HepG2 (cell line): ENCODE measurements around the gene FADD. TPM values are rescaled to one million over a fixed set of nuclear protein-coding genes. Genes with fewer than 3 reads are reported as not detected.

Experiments used
- ARNTL ChIP-seq: sonication (generic); formaldehyde crosslinking; IDR thresholded peaks from 2 replicates; pipeline ENCODE4 v1.4.0; 2020; ENCODE audit warnings: mild to moderate bottlenecking, missing genetic modification reagents
- ATF7 ChIP-seq, 2 experiments: fragments of 450-650 bp in 1 of 2; sonication (generic) in 1 of 2; formaldehyde crosslinking in 1 of 2; IDR thresholded peaks; 2 replicates each; pipeline versions ENCODE4 v1.4.0 to v1.6.1; 2016 to 2020; ENCODE audit warnings: antibody characterized with exemption in 1 of 2, mild to moderate bottlenecking in 1 of 2, missing genetic modification reagents in 1 of 2
- ELF1 ChIP-seq: sonication (generic); formaldehyde crosslinking; IDR thresholded peaks from 2 replicates; pipeline ENCODE4 v1.4.0; 2020; ENCODE audit warnings: missing genetic modification reagents
- ELF4 ChIP-seq: sonication (generic); formaldehyde crosslinking; IDR thresholded peaks from 2 replicates; pipeline ENCODE4 v1.5.0; 2020; ENCODE audit warnings: missing genetic modification reagents, mild to moderate bottlenecking, moderate library complexity, borderline replicate concordance
- NFKB2 ChIP-seq: sonication (generic); formaldehyde crosslinking; IDR thresholded peaks from 2 replicates; pipeline ENCODE4 v1.4.0; 2020; ENCODE audit warnings: missing genetic modification reagents, borderline replicate concordance
- SRSF1 ChIP-seq: fragments of 200-400 bp; formaldehyde crosslinking; optimal IDR thresholded peaks from 2 replicates; pipeline ENCODE3; 2017; ENCODE audit warnings: mild to moderate bottlenecking, low read depth, low read length, moderate library complexity
- ZC3H4 ChIP-seq: sonication (generic); formaldehyde crosslinking; IDR thresholded peaks from 2 replicates; pipeline ENCODE4 v1.4.0; 2020; ENCODE audit warnings: missing genetic modification reagents, borderline replicate concordance
- ZFAT ChIP-seq: sonication (generic); formaldehyde crosslinking; conservative IDR thresholded peaks from 2 replicates; pipeline ENCODE4 v1.8.1; 2023; ENCODE audit warnings: missing genetic modification reagents, inconsistent platforms
- polyA plus RNA-seq, 8 experiments: library from polyadenylated mRNA; depleted of rRNA in 3 of 8; stranded (reverse) in 7 of 8; unstranded in 1 of 8; fragments of >200 nt; fragmentation: Illumina TruSeq in 4 of 8; extraction: Trizol in 4 of 8; gene quantifications; 2 replicates each; pipeline versions ENCODE4 v1.2.1 to v1.2.3, GENCODE V29; 2011 to 2016; ENCODE audit warnings: low read depth in 4 of 8, missing spikeins in 1 of 8, mixed read lengths in 1 of 8; ENCODE audit not compliant: insufficient read depth in 1 of 8
- total RNA-seq, 5 experiments: library from RNA; depleted of rRNA; stranded (reverse); fragments of >200 nt; fragmentation: Illumina TruSeq; extraction: Trizol; gene quantifications; 2 replicates each; pipeline ENCODE4 v1.2.3, GENCODE V29; 2016; ENCODE audit warnings: low read depth in 1 of 5
- TF ChIP-seq, protein P1 (sequence below), 2 experiments: fragments of 450-650 bp in 1 of 2; sonication (generic) in 1 of 2; formaldehyde crosslinking in 1 of 2; IDR thresholded peaks; 2 replicates each; pipeline versions ENCODE4 v1.6.1 to v1.8.0; 2016 to 2022; ENCODE audit warnings: antibody characterized with exemption in 1 of 2, mild to moderate bottlenecking in 1 of 2, missing genetic modification reagents in 1 of 2
- TF ChIP-seq, protein P2 (sequence below): sonication (generic); formaldehyde crosslinking; IDR thresholded peaks from 2 replicates; pipeline ENCODE4 v1.4.0; 2020; ENCODE audit warnings: missing genetic modification reagents
- TF ChIP-seq, protein P3 (sequence below): sonication (generic); formaldehyde crosslinking; IDR thresholded peaks from 2 replicates; pipeline ENCODE4 v1.4.0; 2020; ENCODE audit warnings: missing genetic modification reagents, mild to moderate bottlenecking, borderline replicate concordance
- TF ChIP-seq, protein P4 (sequence below): sonication (generic); formaldehyde crosslinking; IDR thresholded peaks from 2 replicates; pipeline ENCODE4 v1.5.0; 2020; ENCODE audit warnings: missing genetic modification reagents

FADD gene
- total and polyA plus RNA-seq, 2 of the 13 experiments (the other 11 are each of a cell fraction or from before 2014, with no cell fraction given): 14.2 to 22.2 TPM

DNA sequence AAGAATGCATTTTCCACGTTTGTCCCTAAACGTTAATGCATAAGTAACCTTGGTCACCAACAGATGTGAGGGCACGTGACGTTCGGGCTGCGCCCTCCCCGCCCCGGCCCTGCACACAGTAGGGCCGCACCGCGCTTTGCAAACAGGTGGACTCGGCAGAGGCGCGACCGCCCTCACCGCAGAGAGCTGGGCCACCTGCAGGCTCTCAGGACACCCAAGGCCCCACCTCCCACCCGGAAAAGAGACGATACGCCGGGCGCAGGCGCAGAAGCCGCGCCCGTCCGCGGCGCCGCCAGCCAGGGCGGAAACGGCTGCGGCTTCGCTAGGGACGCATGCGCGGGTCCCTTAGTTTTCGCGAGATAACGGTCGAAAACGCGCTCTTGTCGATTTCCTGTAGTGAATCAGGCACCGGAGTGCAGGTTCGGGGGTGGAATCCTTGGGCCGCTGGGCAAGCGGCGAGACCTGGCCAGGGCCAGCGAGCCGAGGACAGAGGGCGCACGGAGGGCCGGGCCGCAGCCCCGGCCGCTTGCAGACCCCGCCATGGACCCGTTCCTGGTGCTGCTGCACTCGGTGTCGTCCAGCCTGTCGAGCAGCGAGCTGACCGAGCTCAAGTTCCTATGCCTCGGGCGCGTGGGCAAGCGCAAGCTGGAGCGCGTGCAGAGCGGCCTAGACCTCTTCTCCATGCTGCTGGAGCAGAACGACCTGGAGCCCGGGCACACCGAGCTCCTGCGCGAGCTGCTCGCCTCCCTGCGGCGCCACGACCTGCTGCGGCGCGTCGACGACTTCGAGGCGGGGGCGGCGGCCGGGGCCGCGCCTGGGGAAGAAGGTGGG, at the start of gene FADD (continued):
- TF ChIP-seq, protein P1, sequence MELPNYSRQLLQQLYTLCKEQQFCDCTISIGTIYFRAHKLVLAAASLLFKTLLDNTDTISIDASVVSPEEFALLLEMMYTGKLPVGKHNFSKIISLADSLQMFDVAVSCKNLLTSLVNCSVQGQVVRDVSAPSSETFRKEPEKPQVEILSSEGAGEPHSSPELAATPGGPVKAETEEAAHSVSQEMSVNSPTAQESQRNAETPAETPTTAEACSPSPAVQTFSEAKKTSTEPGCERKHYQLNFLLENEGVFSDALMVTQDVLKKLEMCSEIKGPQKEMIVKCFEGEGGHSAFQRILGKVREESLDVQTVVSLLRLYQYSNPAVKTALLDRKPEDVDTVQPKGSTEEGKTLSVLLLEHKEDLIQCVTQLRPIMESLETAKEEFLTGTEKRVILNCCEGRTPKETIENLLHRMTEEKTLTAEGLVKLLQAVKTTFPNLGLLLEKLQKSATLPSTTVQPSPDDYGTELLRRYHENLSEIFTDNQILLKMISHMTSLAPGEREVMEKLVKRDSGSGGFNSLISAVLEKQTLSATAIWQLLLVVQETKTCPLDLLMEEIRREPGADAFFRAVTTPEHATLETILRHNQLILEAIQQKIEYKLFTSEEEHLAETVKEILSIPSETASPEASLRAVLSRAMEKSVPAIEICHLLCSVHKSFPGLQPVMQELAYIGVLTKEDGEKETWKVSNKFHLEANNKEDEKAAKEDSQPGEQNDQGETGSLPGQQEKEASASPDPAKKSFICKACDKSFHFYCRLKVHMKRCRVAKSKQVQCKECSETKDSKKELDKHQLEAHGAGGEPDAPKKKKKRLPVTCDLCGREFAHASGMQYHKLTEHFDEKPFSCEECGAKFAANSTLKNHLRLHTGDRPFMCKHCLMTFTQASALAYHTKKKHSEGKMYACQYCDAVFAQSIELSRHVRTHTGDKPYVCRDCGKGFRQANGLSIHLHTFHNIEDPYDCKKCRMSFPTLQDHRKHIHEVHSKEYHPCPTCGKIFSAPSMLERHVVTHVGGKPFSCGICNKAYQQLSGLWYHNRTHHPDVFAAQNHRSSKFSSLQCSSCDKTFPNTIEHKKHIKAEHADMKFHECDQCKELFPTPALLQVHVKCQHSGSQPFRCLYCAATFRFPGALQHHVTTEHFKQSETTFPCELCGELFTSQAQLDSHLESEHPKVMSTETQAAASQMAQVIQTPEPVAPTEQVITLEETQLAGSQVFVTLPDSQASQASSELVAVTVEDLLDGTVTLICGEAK (IDR thresholded peaks at IDR 0.05): no peak
- TF ChIP-seq, protein P1 (CRISPR knock-in tag; IDR thresholded peaks at IDR 0.05): peak; percentile 46; the same call in 1 of the 2 replicates
- TF ChIP-seq ZFAT: no peak
- TF ChIP-seq, protein P2, sequence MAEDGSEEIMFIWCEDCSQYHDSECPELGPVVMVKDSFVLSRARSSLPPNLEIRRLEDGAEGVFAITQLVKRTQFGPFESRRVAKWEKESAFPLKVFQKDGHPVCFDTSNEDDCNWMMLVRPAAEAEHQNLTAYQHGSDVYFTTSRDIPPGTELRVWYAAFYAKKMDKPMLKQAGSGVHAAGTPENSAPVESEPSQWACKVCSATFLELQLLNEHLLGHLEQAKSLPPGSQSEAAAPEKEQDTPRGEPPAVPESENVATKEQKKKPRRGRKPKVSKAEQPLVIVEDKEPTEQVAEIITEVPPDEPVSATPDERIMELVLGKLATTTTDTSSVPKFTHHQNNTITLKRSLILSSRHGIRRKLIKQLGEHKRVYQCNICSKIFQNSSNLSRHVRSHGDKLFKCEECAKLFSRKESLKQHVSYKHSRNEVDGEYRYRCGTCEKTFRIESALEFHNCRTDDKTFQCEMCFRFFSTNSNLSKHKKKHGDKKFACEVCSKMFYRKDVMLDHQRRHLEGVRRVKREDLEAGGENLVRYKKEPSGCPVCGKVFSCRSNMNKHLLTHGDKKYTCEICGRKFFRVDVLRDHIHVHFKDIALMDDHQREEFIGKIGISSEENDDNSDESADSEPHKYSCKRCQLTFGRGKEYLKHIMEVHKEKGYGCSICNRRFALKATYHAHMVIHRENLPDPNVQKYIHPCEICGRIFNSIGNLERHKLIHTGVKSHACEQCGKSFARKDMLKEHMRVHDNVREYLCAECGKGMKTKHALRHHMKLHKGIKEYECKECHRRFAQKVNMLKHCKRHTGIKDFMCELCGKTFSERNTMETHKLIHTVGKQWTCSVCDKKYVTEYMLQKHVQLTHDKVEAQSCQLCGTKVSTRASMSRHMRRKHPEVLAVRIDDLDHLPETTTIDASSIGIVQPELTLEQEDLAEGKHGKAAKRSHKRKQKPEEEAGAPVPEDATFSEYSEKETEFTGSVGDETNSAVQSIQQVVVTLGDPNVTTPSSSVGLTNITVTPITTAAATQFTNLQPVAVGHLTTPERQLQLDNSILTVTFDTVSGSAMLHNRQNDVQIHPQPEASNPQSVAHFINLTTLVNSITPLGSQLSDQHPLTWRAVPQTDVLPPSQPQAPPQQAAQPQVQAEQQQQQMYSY: 0 out of 2 replicates have a peak, but pooled peaks have one; percentile 15
- 0 out of 2 replicates have a peak, but pooled peaks have one; percentile 18 for TF ChIP-seq NFKB2 (CRISPR knock-in tag)
- TF ChIP-seq ELF1: peak; percentile 93
- TF ChIP-seq ARNTL (CRISPR knock-in tag): peak; percentile 26; the same call in 1 of the 2 replicates
- TF ChIP-seq, protein P3, sequence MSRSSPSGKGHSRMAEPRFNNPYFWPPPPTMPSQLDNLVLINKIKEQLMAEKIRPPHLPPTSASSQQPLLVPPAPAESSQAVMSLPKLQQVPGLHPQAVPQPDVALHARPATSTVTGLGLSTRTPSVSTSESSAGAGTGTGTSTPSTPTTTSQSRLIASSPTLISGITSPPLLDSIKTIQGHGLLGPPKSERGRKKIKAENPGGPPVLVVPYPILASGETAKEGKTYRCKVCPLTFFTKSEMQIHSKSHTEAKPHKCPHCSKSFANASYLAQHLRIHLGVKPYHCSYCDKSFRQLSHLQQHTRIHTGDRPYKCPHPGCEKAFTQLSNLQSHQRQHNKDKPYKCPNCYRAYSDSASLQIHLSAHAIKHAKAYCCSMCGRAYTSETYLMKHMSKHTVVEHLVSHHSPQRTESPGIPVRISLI: no peak
- TF ChIP-seq ELF4 (CRISPR knock-in tag): peak; percentile 78; the same call in 1 of the 2 replicates
- TF ChIP-seq, protein P4, sequence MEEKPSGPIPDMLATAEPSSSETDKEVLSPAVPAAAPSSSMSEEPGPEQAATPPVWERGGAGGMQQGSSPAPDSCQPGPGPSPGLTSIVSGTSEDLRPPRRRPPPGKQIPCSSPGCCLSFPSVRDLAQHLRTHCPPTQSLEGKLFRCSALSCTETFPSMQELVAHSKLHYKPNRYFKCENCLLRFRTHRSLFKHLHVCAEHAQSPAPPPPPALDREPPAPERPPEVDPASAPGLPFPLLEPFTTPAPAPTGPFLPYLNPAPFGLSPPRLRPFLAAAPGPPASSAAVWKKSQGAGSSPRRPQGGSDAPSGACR: 0 out of 2 replicates have a peak, but pooled peaks have one; percentile 3
- TF ChIP-seq SRSF1: no peak
- no peak for TF ChIP-seq ZC3H4 (CRISPR knock-in tag)
- TF ChIP-seq ATF7 (IDR thresholded peaks at IDR 0.05): no peak
- no peak for TF ChIP-seq ATF7 (CRISPR knock-in tag; IDR thresholded peaks at IDR 0.05)
